Measurements from ENCODE around the gene CCL2. TPM values are rescaled to one million over a fixed set of nuclear protein-coding genes. Genes with fewer than 3 reads are reported as not detected.

Gene CCL2
- total RNA-seq, 1 experiment from 2014 or later: not detected

DNA sequence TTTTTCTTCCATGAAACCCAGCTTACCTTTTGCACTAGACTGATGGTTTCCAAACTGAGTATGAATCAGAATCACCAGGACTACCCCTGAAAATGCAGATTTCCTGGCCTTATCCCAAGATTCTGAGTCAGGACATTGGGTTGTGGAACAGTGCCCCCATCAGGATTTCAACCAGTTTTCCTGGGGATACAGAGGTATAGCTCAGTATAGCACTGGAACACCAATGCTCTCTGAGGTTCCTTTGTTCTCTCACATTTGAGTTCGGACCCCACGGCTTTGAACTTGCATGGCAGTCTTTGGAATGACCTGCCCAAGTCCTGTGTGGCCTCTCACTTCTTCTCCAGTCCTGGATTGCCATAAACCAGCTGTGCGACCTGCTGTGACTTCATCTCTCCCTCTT, 51.4 kb downstream of the CCL2 start:
- H3K4me3 ChIP-seq (ENCODE audit: low read length): no peak overlapping the region
- no TSS peak for BruUV-seq (replicated peaks)
- no peaks in the 10 kb centered on the region for H3K79me2 ChIP-seq (ENCODE audit: low read length)
- no peaks in the 10 kb centered on the region for H3K9me2 ChIP-seq (replicated peaks; ENCODE audit: low read length)
- no peak overlapping the region for H2AFZ ChIP-seq (ENCODE audit: low read length)
- no peak for ATAC-seq
- no peaks in the 10 kb centered on the region for H3K36me3 ChIP-seq (ENCODE audit: low read depth, low read length)
- ChIA-PET POLR2A (ENCODE audit: unreplicated experiment) (no interaction called here), CTCF (no interaction called here)
- TF ChIP-seq, protein P1, sequence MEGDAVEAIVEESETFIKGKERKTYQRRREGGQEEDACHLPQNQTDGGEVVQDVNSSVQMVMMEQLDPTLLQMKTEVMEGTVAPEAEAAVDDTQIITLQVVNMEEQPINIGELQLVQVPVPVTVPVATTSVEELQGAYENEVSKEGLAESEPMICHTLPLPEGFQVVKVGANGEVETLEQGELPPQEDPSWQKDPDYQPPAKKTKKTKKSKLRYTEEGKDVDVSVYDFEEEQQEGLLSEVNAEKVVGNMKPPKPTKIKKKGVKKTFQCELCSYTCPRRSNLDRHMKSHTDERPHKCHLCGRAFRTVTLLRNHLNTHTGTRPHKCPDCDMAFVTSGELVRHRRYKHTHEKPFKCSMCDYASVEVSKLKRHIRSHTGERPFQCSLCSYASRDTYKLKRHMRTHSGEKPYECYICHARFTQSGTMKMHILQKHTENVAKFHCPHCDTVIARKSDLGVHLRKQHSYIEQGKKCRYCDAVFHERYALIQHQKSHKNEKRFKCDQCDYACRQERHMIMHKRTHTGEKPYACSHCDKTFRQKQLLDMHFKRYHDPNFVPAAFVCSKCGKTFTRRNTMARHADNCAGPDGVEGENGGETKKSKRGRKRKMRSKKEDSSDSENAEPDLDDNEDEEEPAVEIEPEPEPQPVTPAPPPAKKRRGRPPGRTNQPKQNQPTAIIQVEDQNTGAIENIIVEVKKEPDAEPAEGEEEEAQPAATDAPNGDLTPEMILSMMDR (conservative IDR thresholded peaks at IDR 0.05; ENCODE audit: low read depth, low read length): no peak
- no peak for TF ChIP-seq EZH2phosphoT487 (IDR thresholded peaks at IDR 0.05; ENCODE audit: borderline replicate concordance, low read length)
- TF ChIP-seq EZH2 (IDR thresholded peaks at IDR 0.05; ENCODE audit: low read length, unreplicated experiment): no peak
- DNase-seq: peak; percentile 10
- H4K20me1 ChIP-seq (ENCODE audit: low read length): no peaks in the 10 kb centered on the region
- H3K4me1 ChIP-seq (ENCODE audit: insufficient read depth, low read length): no peaks in the 10 kb centered on the region
- no peak overlapping the region for H3K4me2 ChIP-seq (ENCODE audit: low read length)
- H3K9ac ChIP-seq (ENCODE audit: low read length): no peak overlapping the region
- intact Hi-C loops (cut with micrococcal nuclease): no loop called here
- H3K9me3 ChIP-seq (ENCODE audit: low read length): no peaks in the 10 kb centered on the region
- H3K27ac ChIP-seq (ENCODE audit: low read length): no peak overlapping the region
- no peaks in the 10 kb centered on the region for H3F3A ChIP-seq (ENCODE audit: low read length, unreplicated experiment)
- H3K27me3 ChIP-seq (ENCODE audit: low read length): no peaks in the 10 kb centered on the region

Other genes starting within 250 kb of the CCL2 start
- not detected in 2 replicates for gene CCL7, start 14.9 kb downstream of the CCL2 start, total RNA-seq (2014; rRNA removed)
- not detected in 2 replicates for gene CCL11, start 30.5 kb downstream of the CCL2 start, total RNA-seq (2014; rRNA removed)
- not detected in 2 replicates for gene CCL8, start 64.2 kb downstream of the CCL2 start, total RNA-seq (2014; rRNA removed)
- gene CCL13, start 101.2 kb downstream of the CCL2 start, total RNA-seq (2014; rRNA removed): not detected in 2 replicates
- gene CCL1, start 107.9 kb downstream of the CCL2 start, total RNA-seq (2014; rRNA removed): not detected in 2 replicates

All from PC-3 (cell line).